Measurements from ENCODE around the gene RTN4RL1. TPM values are rescaled to one million over a fixed set of nuclear protein-coding genes. Genes with fewer than 3 reads are reported as not detected.

RTN4RL1 gene
- total RNA-seq, 1 experiment from 2014 or later = 0.80 TPM

- Histone ChIP-seq H3K36me3 (ENCODE audit: control insufficient read depth, insufficient read depth, low read length) (no peaks in the 10 kb centered on the region), H3K27me3 (ENCODE audit: control insufficient read depth, insufficient read depth, low read length) (0 out of 2 replicates have a peak, but pooled peaks cover 2% of the 10 kb centered on the region), H3K9me3 (ENCODE audit: control insufficient read depth, insufficient read depth, low read depth, low read length) (no peaks in the 10 kb centered on the region), H3K27ac (ENCODE audit: low read length) (no peak overlapping the region), H3K4me3 (ENCODE audit: low read depth in 2 of 2, low read length in 2 of 2) (no peak overlapping the region), H3K4me1 (ENCODE audit: control insufficient read depth, insufficient read depth, low read length) (no peaks in the 10 kb centered on the region; the same call in 1 of the 2 replicates)
- ChIA-PET POLR2A (interaction anchor here (0.7 kb wide), 1 partner anchor 17 kb away, joined by 3 read pairs; no protein-coding TSS in a partner anchor), CTCF (no interaction called here)
- no TSS peak for BruUV-seq (replicated peaks)
- in situ Hi-C loops (cut with HindIII; ENCODE audit: low pct_unique_long_range_greater_than_20kb, low sequenced_read_pairs) (no loop called here), intact Hi-C loops (cut with micrococcal nuclease; ENCODE audit: unreplicated experiment) (no loop called here)
- ATAC-seq (no peak), DNase-seq (ENCODE audit: low read depth, low spot score) (no peak)
- TF ChIP-seq SIN3A (IDR thresholded peaks at IDR 0.05; ENCODE audit: borderline replicate concordance, insufficient read depth, low read depth, low read length) (no peak), REST (IDR thresholded peaks at IDR 0.05; ENCODE audit: insufficient read depth in 1 of 2, low read depth in 2 of 2, low read length in 1 of 2) (no peak)
Observed at GRCh38 chr17:1912146-1912545, 113.0 kb downstream of the RTN4RL1 start.

GRCh38 chr17:1909985-1910384, 115.1 kb downstream of the RTN4RL1 start:
- ChIA-PET POLR2A (no interaction called here), CTCF (interaction anchor here (1.0 kb wide), 1 partner anchor 109 kb away, joined by 3 read pairs; no protein-coding TSS in a partner anchor)
- Histone ChIP-seq H3K4me1 (ENCODE audit: control insufficient read depth, insufficient read depth, low read length) (no peaks in the 10 kb centered on the region; the same call in 1 of the 2 replicates), H3K4me3 (ENCODE audit: low read depth in 2 of 2, low read length in 2 of 2) (no peak overlapping the region), H3K27ac (ENCODE audit: low read length) (no peak overlapping the region), H3K27me3 (ENCODE audit: control insufficient read depth, insufficient read depth, low read length) (0 out of 2 replicates have a peak, but pooled peaks cover 2% of the 10 kb centered on the region), H3K36me3 (ENCODE audit: control insufficient read depth, insufficient read depth, low read length) (no peaks in the 10 kb centered on the region), H3K9me3 (ENCODE audit: control insufficient read depth, insufficient read depth, low read depth, low read length) (no peaks in the 10 kb centered on the region)
- TF ChIP-seq SIN3A (IDR thresholded peaks at IDR 0.05; ENCODE audit: borderline replicate concordance, insufficient read depth, low read depth, low read length) (no peak), TCF7L2 (IDR thresholded peaks at IDR 0.05; ENCODE audit: low read depth, low read length) (no peak), POLR2AphosphoS5 (IDR thresholded peaks at IDR 0.05; ENCODE audit: low read depth, low read length) (no peak), REST (IDR thresholded peaks at IDR 0.05; ENCODE audit: insufficient read depth in 1 of 2, low read depth in 2 of 2, low read length in 1 of 2) (no peak), CTCF (IDR thresholded peaks at IDR 0.05) (no peak)
- intact Hi-C loops (cut with micrococcal nuclease; ENCODE audit: unreplicated experiment) = loop anchor here (2.0 kb wide), 1 partner anchor 119 kb away; no protein-coding TSS in a partner anchor
- ATAC-seq (no peak), DNase-seq (ENCODE audit: low read depth, low spot score) (no peak)
- BruUV-seq (replicated peaks) = no TSS peak
- in situ Hi-C loops (cut with HindIII; ENCODE audit: low pct_unique_long_range_greater_than_20kb, low sequenced_read_pairs) = no loop called here

All from Panc1 (cell line).